ENCODE data around the gene STXBP3. TPM values are rescaled to one million over a fixed set of nuclear protein-coding genes. Genes with fewer than 3 reads are reported as not detected.

The STXBP3 gene
- total and polyA plus RNA-seq, 2 donors (not counting 1 experiment from before 2014, with no cell fraction given) = 13.3 to 78.1 TPM

- no peaks in the 10 kb centered on the region for H3K4me1 ChIP-seq (ENCODE audit: control insufficient read depth in 2 of 2, insufficient read depth in 2 of 2, low read length in 2 of 2)
- no peaks in the 10 kb centered on the region for H3K9me3 Mint-ChIP-seq (ENCODE audit: insufficient read depth)
- ChIA-PET POLR2A (no interaction called here), CTCF (interaction anchor here (1.4 kb wide), 1 partner anchor 75 kb away, joined by 3 read pairs; no protein-coding TSS in a partner anchor)
- peaks cover 20% of the 10 kb centered on the region for H3K27me3 Mint-ChIP-seq
- H3K4me1 Mint-ChIP-seq = no peaks in the 10 kb centered on the region
- H3K36me3 ChIP-seq (replicated peaks in 1 of 2; ENCODE audit: control extremely low read depth in 1 of 2, control insufficient read depth in 1 of 2, extremely low read depth in 1 of 2, insufficient read depth in 2 of 2, low read length in 1 of 2) = no peaks in the 10 kb centered on the region
- intact Hi-C loops (cut with micrococcal nuclease) = no loop called here
- WGBS (ENCODE audit: insufficient coverage) = 93% methylated on average over 9 of the region's 9 CpGs
- H3K9me3 ChIP-seq (ENCODE audit: control extremely low read depth in 1 of 3, control insufficient read depth in 2 of 3, insufficient read depth in 1 of 3, low read length in 2 of 3) = no peaks in the 10 kb centered on the region
- no peak for TF ChIP-seq EZH2 (IDR thresholded peaks at IDR 0.05; ENCODE audit: borderline replicate concordance, insufficient read depth, low read depth, low read length, poor library complexity, severe bottlenecking)
- TF ChIP-seq CTCF (IDR thresholded peaks at IDR 0.05) = no peak
- no peak overlapping the region for H3K27ac Mint-ChIP-seq
- no peak for DNase-seq
- H3K27me3 ChIP-seq (replicated peaks in 1 of 4; ENCODE audit: control extremely low read depth in 1 of 4, control insufficient read depth in 3 of 4, insufficient read depth in 4 of 4, low read length in 3 of 4) = no peaks in the 10 kb centered on the region
- H3K79me2 ChIP-seq (ENCODE audit: control insufficient read depth, insufficient read depth, low read length) = no peaks in the 10 kb centered on the region
- no peak overlapping the region for H3K4me3 ChIP-seq (ENCODE audit: control extremely low read depth in 1 of 5, extremely low read depth in 1 of 5, insufficient read depth in 1 of 5, low read depth in 2 of 5, low read length in 4 of 5)
- H3K9ac ChIP-seq (ENCODE audit: low read length) = no peak overlapping the region
- no peaks in the 10 kb centered on the region for H4K20me1 ChIP-seq (ENCODE audit: control insufficient read depth, insufficient read depth, low read length, poor library complexity, severe bottlenecking)
- H3K4me2 ChIP-seq (replicated peaks; ENCODE audit: low read depth, low read length, poor library complexity, severe bottlenecking) = no peak overlapping the region
- no peak overlapping the region for H3K27ac ChIP-seq (ENCODE audit: low read length in 2 of 2)
- no peak overlapping the region for H2AFZ ChIP-seq (ENCODE audit: insufficient read depth, low read depth, low read length, poor library complexity, severe bottlenecking)
- no peak for ATAC-seq (ENCODE audit: low read depth)
- no peak overlapping the region for H3K4me3 Mint-ChIP-seq
Observed at GRCh38 chr1:108717774-108718316, 28.6 kb upstream of the STXBP3 start.

GRCh38 chr1:108718927-108719655 is 27.4 kb upstream of the STXBP3 start:
- POLR2A ChIA-PET = no interaction called here

More at GRCh38 chr1:108718927-108719655, 27.4 kb upstream of the STXBP3 start:
- CTCF ChIA-PET = no interaction called here
- no peak overlapping the region for H3K4me2 ChIP-seq (replicated peaks; ENCODE audit: low read depth, low read length, poor library complexity, severe bottlenecking)
- no peaks in the 10 kb centered on the region for H3K4me1 Mint-ChIP-seq
- no peak overlapping the region for H2AFZ ChIP-seq (ENCODE audit: insufficient read depth, low read depth, low read length, poor library complexity, severe bottlenecking)
- DNase-seq (no peak), ATAC-seq (ENCODE audit: low read depth) (no peak)
- no peak overlapping the region for H3K9ac ChIP-seq (ENCODE audit: low read length)
- H3K27me3 ChIP-seq (replicated peaks in 1 of 4; ENCODE audit: control extremely low read depth in 1 of 4, control insufficient read depth in 3 of 4, insufficient read depth in 4 of 4, low read length in 3 of 4) = no peaks in the 10 kb centered on the region
- WGBS (ENCODE audit: insufficient coverage) = 90% methylated on average over 2 of the region's 6 CpGs
- H4K20me1 ChIP-seq (ENCODE audit: control insufficient read depth, insufficient read depth, low read length, poor library complexity, severe bottlenecking) = no peaks in the 10 kb centered on the region
- intact Hi-C loops (cut with micrococcal nuclease) = no loop called here
- H3K36me3 ChIP-seq (replicated peaks in 1 of 2; ENCODE audit: control extremely low read depth in 1 of 2, control insufficient read depth in 1 of 2, extremely low read depth in 1 of 2, insufficient read depth in 2 of 2, low read length in 1 of 2) = no peaks in the 10 kb centered on the region
- H3K4me1 ChIP-seq (ENCODE audit: control insufficient read depth in 2 of 2, insufficient read depth in 2 of 2, low read length in 2 of 2) = no peaks in the 10 kb centered on the region
- TF ChIP-seq EZH2 (IDR thresholded peaks at IDR 0.05; ENCODE audit: borderline replicate concordance, insufficient read depth, low read depth, low read length, poor library complexity, severe bottlenecking) = no peak
- no peak for TF ChIP-seq CTCF (IDR thresholded peaks at IDR 0.05)
- no peak overlapping the region for H3K27ac ChIP-seq (ENCODE audit: low read length in 2 of 2)
- peaks cover 20% of the 10 kb centered on the region for H3K27me3 Mint-ChIP-seq
- H3K27ac Mint-ChIP-seq = no peak overlapping the region
- H3K4me3 Mint-ChIP-seq = no peak overlapping the region
- H3K79me2 ChIP-seq (ENCODE audit: control insufficient read depth, insufficient read depth, low read length) = no peaks in the 10 kb centered on the region
- no peaks in the 10 kb centered on the region for H3K9me3 ChIP-seq (ENCODE audit: control extremely low read depth in 1 of 3, control insufficient read depth in 2 of 3, insufficient read depth in 1 of 3, low read length in 2 of 3)
- no peaks in the 10 kb centered on the region for H3K9me3 Mint-ChIP-seq (ENCODE audit: insufficient read depth)
- no peak overlapping the region for H3K4me3 ChIP-seq (ENCODE audit: control extremely low read depth in 1 of 5, extremely low read depth in 1 of 5, insufficient read depth in 1 of 5, low read depth in 2 of 5, low read length in 4 of 5)

All from B cell (primary cell).